ENCODE results near the gene RAD9B. TPM values are rescaled to one million over a fixed set of nuclear protein-coding genes. Genes with fewer than 3 reads are reported as not detected.

The RAD9B gene
- total RNA-seq, 1 donor from 2014 or later: 1.1 TPM

DNA sequence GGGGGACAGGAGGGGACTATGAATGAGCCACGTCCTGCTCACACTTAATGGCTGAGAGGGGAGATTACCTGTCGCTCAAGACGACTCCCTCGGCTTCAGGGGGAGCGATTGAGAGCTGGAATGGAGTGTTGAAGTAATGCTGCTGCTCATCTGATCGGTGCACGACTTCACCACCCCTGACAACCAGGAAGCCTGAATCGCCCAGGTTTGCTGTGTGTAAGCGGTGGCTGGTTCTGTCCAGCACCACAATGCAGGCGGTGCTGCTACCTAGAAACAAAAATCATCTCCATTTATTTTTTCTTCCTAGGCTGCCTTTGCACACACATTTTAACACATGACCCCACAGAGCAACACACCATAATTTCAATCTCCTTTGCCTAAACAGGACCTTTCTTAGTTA, 43.7 kb downstream of the RAD9B start:
- Histone ChIP-seq H3K4me1 (peaks cover 44% of the 10 kb centered on the region), H3K4me3 (no peak overlapping the region), H3K36me3 (peaks cover 28% of the 10 kb centered on the region), H3K27me3 (ENCODE audit: low read depth) (no peaks in the 10 kb centered on the region), H3K9me3 (no peaks in the 10 kb centered on the region), H3K27ac (no peak overlapping the region)
- intact Hi-C loops (cut with DNase I): no loop called here
- TF ChIP-seq CTCF (IDR thresholded peaks at IDR 0.05): no peak
- ATAC-seq (no peak), DNase-seq (no peak)

DNA sequence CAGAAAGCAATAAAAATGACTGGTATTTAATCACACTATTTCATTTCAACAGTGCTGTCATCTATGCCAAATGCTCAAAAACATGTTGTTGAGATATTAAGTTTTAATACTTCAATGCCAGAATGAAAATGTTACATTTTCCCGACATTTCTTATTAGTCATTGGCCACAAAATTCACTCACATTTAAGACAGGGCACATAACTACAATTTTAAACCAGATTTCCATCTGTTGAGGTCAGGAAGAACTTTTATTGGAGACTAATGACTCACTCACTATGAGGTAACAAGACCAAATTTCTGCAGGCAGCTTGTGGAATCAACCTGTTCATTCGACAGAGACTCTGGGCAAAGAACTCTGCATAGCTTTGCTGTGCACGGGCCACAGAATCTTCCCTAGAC, 44.2 kb downstream of the RAD9B start:
- DNase-seq (no peak), ATAC-seq (no peak)
- intact Hi-C loops (cut with DNase I): no loop called here
- Histone ChIP-seq H3K27ac (no peak overlapping the region), H3K4me3 (no peak overlapping the region), H3K4me1 (peaks cover 44% of the 10 kb centered on the region), H3K36me3 (peaks cover 33% of the 10 kb centered on the region), H3K9me3 (no peaks in the 10 kb centered on the region), H3K27me3 (ENCODE audit: low read depth) (no peaks in the 10 kb centered on the region)
- TF ChIP-seq CTCF (IDR thresholded peaks at IDR 0.05): no peak

GRCh38 chr12:110547090-110547489, 45.0 kb downstream of the RAD9B start:
- Histone ChIP-seq H3K4me3 (no peak overlapping the region), H3K27ac (no peak overlapping the region), H3K9me3 (no peaks in the 10 kb centered on the region), H3K4me1 (peaks cover 43% of the 10 kb centered on the region), H3K27me3 (ENCODE audit: low read depth) (no peaks in the 10 kb centered on the region), H3K36me3 (peaks cover 38% of the 10 kb centered on the region)
- no peak for TF ChIP-seq CTCF (IDR thresholded peaks at IDR 0.05)
- DNase-seq (no peak), ATAC-seq (no peak)
- intact Hi-C loops (cut with DNase I): no loop called here

DNA sequence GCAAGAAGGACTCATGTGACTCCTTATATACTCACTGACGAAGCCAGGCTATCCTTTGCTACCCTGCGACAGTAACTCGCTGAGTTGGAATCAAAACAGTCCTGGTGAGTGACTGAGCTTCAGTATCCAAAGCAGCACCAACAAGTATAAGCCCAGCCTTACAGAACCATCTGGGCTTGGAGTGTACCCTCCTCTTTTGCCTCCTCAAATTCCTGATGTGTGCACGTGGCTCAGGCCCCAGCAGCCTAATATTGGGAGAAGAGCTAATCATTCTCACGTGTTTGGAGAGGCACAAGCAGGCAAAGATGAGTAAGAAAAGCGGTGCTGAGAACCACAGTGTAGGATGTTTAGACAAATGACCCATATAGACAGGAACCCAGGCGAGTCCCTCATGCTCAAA, 46.5 kb downstream of the RAD9B start:
- intact Hi-C loops (cut with DNase I): no loop called here
- no peak for ATAC-seq
- TF ChIP-seq CTCF (IDR thresholded peaks at IDR 0.05): no peak
- no peaks in the 10 kb centered on the region for H3K27me3 ChIP-seq (ENCODE audit: low read depth)
- no peak overlapping the region for H3K27ac ChIP-seq
- no peak for DNase-seq
- no peak overlapping the region for H3K4me3 ChIP-seq
- H3K36me3 ChIP-seq: peaks cover 38% of the 10 kb centered on the region
- peaks cover 29% of the 10 kb centered on the region for H3K4me1 ChIP-seq
- H3K9me3 ChIP-seq: no peaks in the 10 kb centered on the region

DNA sequence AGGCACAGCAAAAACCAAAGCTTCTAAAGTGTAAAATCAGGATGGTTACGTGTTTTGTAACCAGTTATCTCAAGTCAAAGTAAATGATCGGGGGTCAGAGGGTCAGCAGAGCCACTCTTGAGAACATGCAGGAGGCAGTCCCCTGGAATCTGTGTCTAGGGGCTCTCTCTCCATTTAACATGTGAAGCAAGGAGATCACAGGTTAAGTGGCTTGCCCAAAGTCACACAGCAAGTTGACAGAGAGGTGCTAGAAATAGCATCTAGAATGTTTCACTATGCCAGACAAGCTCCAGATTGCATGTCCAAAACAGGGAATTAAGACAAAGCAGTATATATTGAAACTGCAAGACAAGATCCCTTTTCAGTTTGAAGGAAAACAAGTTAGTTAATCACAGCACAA, 47.6 kb downstream of the RAD9B start:
- H3K9me3 ChIP-seq: no peaks in the 10 kb centered on the region
- intact Hi-C loops (cut with DNase I): no loop called here
- DNase-seq (no peak), ATAC-seq (no peak)
- H3K27me3 ChIP-seq (ENCODE audit: low read depth): no peaks in the 10 kb centered on the region
- no peak overlapping the region for H3K4me3 ChIP-seq
- peaks cover 26% of the 10 kb centered on the region for H3K4me1 ChIP-seq
- peaks cover 33% of the 10 kb centered on the region for H3K36me3 ChIP-seq
- H3K27ac ChIP-seq: no peak overlapping the region
- TF ChIP-seq CTCF (IDR thresholded peaks at IDR 0.05): no peak

- no peak overlapping the region for H3K4me3 ChIP-seq
- ATAC-seq (no peak), DNase-seq (no peak)
- no peak overlapping the region for H3K27ac ChIP-seq
- TF ChIP-seq CTCF (IDR thresholded peaks at IDR 0.05): no peak
- H3K27me3 ChIP-seq (ENCODE audit: low read depth): no peaks in the 10 kb centered on the region
- no peaks in the 10 kb centered on the region for H3K9me3 ChIP-seq
- H3K4me1 ChIP-seq: peaks cover 28% of the 10 kb centered on the region
- intact Hi-C loops (cut with DNase I): no loop called here
- H3K36me3 ChIP-seq: peaks cover 21% of the 10 kb centered on the region
Measured at GRCh38 chr12:110550981-110551380, 48.9 kb downstream of the RAD9B start.
